ENCODE results near the gene FOXL2.

FOXL2 gene

DNA sequence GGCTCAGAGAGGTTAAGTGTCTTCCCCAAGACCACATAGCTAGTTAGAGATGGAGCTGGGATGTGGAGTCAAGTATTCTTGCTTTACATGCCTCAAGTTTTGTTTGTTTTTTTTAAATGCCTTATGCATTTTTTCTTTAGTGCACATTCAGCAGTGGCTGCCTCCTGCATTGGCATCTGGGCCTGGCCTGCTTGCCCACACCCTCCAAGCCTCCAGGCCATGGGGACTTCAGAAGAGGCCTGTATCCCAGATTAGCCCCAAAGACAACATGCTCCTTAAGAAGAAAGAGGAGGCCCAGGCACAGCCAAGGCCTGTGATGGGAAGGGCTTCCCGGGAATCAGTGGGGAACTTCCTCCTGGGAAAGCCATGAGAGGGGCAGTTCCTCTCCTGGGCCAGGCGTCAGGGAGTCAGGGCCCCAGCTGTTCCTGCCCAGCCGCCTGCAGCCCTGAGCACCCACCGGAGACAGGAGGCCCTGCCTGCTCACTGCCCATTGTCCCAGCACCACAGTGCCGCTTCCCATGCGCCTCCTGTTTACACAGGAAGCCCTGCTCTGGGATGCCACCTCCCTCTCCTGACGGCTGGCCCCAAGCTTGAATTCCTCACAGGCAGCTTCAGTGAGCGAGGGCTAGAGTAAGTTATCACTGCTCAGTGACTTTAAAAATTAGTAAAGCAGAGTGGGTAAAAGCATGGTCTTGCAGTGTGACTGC, 16.1 kb upstream of the FOXL2 start:
- Histone ChIP-seq H3K4me2 (ENCODE audit: low read depth, low read length, poor library complexity, severe bottlenecking) (no peak overlapping the region), H3K9me3 (ENCODE audit: insufficient read depth, low read length) (no peaks in the 10 kb centered on the region; the same call in 1 of the 2 replicates), H3K9me2 (replicated peaks; ENCODE audit: insufficient read depth, low read length) (no peaks in the 10 kb centered on the region), H3K36me3 (ENCODE audit: low read length) (no peaks in the 10 kb centered on the region), H3K27ac (ENCODE audit: low read depth, low read length) (no peak overlapping the region), H3F3A (ENCODE audit: insufficient read depth) (no peaks in the 10 kb centered on the region), H3K9ac (ENCODE audit: low read length) (no peak overlapping the region), H4K20me1 (ENCODE audit: low read depth, low read length) (no peaks in the 10 kb centered on the region), H3K4me3 (ENCODE audit: insufficient read depth, low read length, poor library complexity, severe bottlenecking) (no peak overlapping the region), H2AFZ (ENCODE audit: low read depth, low read length, severe bottlenecking) (no peak overlapping the region), H3K79me2 (ENCODE audit: insufficient read depth, low read length) (no peaks in the 10 kb centered on the region), H3K27me3 (ENCODE audit: low read length) (no peaks in the 10 kb centered on the region)
- TF ChIP-seq EZH2phosphoT487 (conservative IDR thresholded peaks at IDR 0.05; ENCODE audit: low read length), result no peak
- TF ChIP-seq, protein P1, sequence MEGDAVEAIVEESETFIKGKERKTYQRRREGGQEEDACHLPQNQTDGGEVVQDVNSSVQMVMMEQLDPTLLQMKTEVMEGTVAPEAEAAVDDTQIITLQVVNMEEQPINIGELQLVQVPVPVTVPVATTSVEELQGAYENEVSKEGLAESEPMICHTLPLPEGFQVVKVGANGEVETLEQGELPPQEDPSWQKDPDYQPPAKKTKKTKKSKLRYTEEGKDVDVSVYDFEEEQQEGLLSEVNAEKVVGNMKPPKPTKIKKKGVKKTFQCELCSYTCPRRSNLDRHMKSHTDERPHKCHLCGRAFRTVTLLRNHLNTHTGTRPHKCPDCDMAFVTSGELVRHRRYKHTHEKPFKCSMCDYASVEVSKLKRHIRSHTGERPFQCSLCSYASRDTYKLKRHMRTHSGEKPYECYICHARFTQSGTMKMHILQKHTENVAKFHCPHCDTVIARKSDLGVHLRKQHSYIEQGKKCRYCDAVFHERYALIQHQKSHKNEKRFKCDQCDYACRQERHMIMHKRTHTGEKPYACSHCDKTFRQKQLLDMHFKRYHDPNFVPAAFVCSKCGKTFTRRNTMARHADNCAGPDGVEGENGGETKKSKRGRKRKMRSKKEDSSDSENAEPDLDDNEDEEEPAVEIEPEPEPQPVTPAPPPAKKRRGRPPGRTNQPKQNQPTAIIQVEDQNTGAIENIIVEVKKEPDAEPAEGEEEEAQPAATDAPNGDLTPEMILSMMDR (IDR thresholded peaks at IDR 0.05; ENCODE audit: insufficient read depth, low read length, poor library complexity, severe bottlenecking), result no peak

DNA sequence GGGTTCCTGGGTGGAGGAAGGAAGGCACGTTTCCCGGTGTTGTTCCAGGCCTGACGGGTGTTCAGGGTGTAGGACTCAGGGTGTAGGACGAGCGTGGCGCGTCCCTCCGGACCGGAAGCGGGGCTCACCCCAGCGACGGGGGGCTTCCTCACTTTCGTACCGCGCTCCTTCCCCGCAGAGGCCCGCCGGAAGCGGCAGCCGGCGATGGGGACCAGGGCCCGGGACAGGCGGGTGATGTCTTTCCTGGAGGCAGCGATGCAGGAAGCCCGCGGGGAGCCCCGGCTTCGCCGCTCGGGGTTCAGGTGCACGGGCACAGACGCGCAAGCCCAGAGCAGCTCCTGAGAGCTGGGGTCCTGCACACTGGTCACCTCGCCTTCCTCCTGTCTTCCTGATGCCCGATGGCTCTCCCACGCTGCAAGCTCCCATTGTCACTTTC, 13.5 kb upstream of the FOXL2 start:
- Histone ChIP-seq H3K79me2 (ENCODE audit: insufficient read depth, low read length) (no peaks in the 10 kb centered on the region), H3K27me3 (ENCODE audit: low read length) (no peaks in the 10 kb centered on the region), H3K9me2 (replicated peaks; ENCODE audit: insufficient read depth, low read length) (no peaks in the 10 kb centered on the region), H2AFZ (ENCODE audit: low read depth, low read length, severe bottlenecking) (no peak overlapping the region), H3F3A (ENCODE audit: insufficient read depth) (no peaks in the 10 kb centered on the region), H3K36me3 (ENCODE audit: low read length) (no peaks in the 10 kb centered on the region), H4K20me1 (ENCODE audit: low read depth, low read length) (no peaks in the 10 kb centered on the region), H3K4me3 (ENCODE audit: insufficient read depth, low read length, poor library complexity, severe bottlenecking) (no peak overlapping the region), H3K4me2 (ENCODE audit: low read depth, low read length, poor library complexity, severe bottlenecking) (no peak overlapping the region), H3K9me3 (ENCODE audit: insufficient read depth, low read length) (no peaks in the 10 kb centered on the region; the same call in 1 of the 2 replicates), H3K9ac (ENCODE audit: low read length) (no peak overlapping the region), H3K27ac (ENCODE audit: low read depth, low read length) (no peak overlapping the region)
- TF ChIP-seq, protein P1 (IDR thresholded peaks at IDR 0.05; ENCODE audit: insufficient read depth, low read length, poor library complexity, severe bottlenecking), result no peak

DNA sequence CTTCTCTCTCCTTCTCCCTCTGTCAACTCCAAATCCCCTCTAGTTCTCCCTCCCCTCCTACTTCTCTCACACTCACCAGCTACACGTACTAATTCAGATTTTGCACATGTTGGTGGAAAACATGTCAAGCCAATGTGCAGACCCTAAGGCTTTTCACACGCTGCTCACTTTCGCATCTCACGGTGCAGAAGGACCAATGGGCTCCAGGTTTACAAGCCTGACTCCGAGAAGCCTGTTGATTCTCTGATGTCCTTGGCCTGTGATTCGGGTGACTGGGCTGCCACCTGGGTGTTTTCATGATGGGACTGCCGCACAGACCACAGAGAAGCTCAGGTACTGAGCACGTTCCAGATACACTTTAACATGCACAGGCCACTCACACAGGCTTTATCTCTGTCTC, 3.8 kb upstream of the FOXL2 start:
- H3K36me3 ChIP-seq (ENCODE audit: low read length), result no peaks in the 10 kb centered on the region
- H3K79me2 ChIP-seq (ENCODE audit: insufficient read depth, low read length), result no peaks in the 10 kb centered on the region
- TF ChIP-seq, protein P1 (IDR thresholded peaks at IDR 0.05; ENCODE audit: insufficient read depth, low read length, poor library complexity, severe bottlenecking), result no peak
- TF ChIP-seq EZH2phosphoT487 (conservative IDR thresholded peaks at IDR 0.05; ENCODE audit: low read length), result no peak
- no peak overlapping the region for H3K4me2 ChIP-seq (ENCODE audit: low read depth, low read length, poor library complexity, severe bottlenecking)
- no peak overlapping the region for H3K9ac ChIP-seq (ENCODE audit: low read length)
- H2AFZ ChIP-seq (ENCODE audit: low read depth, low read length, severe bottlenecking), result no peak overlapping the region
- H4K20me1 ChIP-seq (ENCODE audit: low read depth, low read length), result no peaks in the 10 kb centered on the region
- H3K9me3 ChIP-seq (ENCODE audit: insufficient read depth, low read length), result no peaks in the 10 kb centered on the region
- H3K9me2 ChIP-seq (replicated peaks; ENCODE audit: insufficient read depth, low read length), result no peaks in the 10 kb centered on the region
- H3K27me3 ChIP-seq (ENCODE audit: low read length), result no peaks in the 10 kb centered on the region
- no peaks in the 10 kb centered on the region for H3F3A ChIP-seq (ENCODE audit: insufficient read depth)
- H3K4me3 ChIP-seq (ENCODE audit: insufficient read depth, low read length, poor library complexity, severe bottlenecking), result no peak overlapping the region
- H3K27ac ChIP-seq (ENCODE audit: low read depth, low read length), result no peak overlapping the region
